Retinal pigment epithelial cell (primary cell): ENCODE results near the gene LRRIQ1.
"Not testable (repeated sequence)": the region's sequence is repeated elsewhere in the genome, so short reads cannot be mapped to it uniquely, and the experiment has no call there.

Source experiments
- DNase-seq: peaks from one replicate; pipeline ENCODE4 v3.0.0-alpha.2; 2010; ENCODE audit warnings: low read depth
- H3K4me3 ChIP-seq: 2 replicates; pipeline ENCODE4 v1.5.1; 2011; ENCODE audit warnings: mild to moderate bottlenecking, low read length, control low read depth, moderate library complexity
- CTCF ChIP-seq: conservative IDR thresholded peaks from 2 replicates; pipeline ENCODE4 v1.5.1; 2011; ENCODE audit warnings: low read depth, low read length, control low read depth, inconsistent platforms

The LRRIQ1 gene

GRCh38 chr12:85002778-85003296 is 33.3 kb upstream of the LRRIQ1 start:
- H3K4me3 ChIP-seq = no peak overlapping the region
- no peak for DNase-seq
- no peak for TF ChIP-seq CTCF

- no peak overlapping the region for H3K4me3 ChIP-seq
- no peak for DNase-seq
- TF ChIP-seq CTCF = no peak
Observed at GRCh38 chr12:85004204-85004603, 31.9 kb upstream of the LRRIQ1 start.

GRCh38 chr12:85005047-85005446 is 31.1 kb upstream of the LRRIQ1 start:
- DNase-seq, H3K4me3 ChIP-seq: not testable (repeated sequence)

GRCh38 chr12:85005615-85006014 is 30.5 kb upstream of the LRRIQ1 start:
- TF ChIP-seq CTCF = no peak
- DNase-seq = no peak

GRCh38 chr12:85006206-85006605 is 29.9 kb upstream of the LRRIQ1 start:
- no peak overlapping the region for H3K4me3 ChIP-seq
- TF ChIP-seq CTCF = no peak
- DNase-seq = no peak

More at GRCh38 chr12:85005615-85006014, 30.5 kb upstream of the LRRIQ1 start:
- H3K4me3 ChIP-seq = no peak overlapping the region

GRCh38 chr12:85007836-85008235 is 28.3 kb upstream of the LRRIQ1 start:
- no peak for DNase-seq
- H3K4me3 ChIP-seq = no peak overlapping the region
- no peak for TF ChIP-seq CTCF

GRCh38 chr12:85016413-85016812 is 19.7 kb upstream of the LRRIQ1 start:
- no peak for TF ChIP-seq CTCF
- no peak for DNase-seq
- H3K4me3 ChIP-seq = no peak overlapping the region

GRCh38 chr12:85017133-85017532 is 19.0 kb upstream of the LRRIQ1 start:
- no peak for DNase-seq
- no peak for TF ChIP-seq CTCF
- H3K4me3 ChIP-seq = no peak overlapping the region
